COLO668 (cell line): ENCODE measurements around the gene VASH2.
"Not testable (repeated sequence)": the region's sequence is repeated elsewhere in the genome, so short reads cannot be mapped to it uniquely, and the experiment has no call there.

Experiments used
- DNase-seq: peaks from one replicate; lab custom pipeline; 2025; ENCODE audit not compliant: unreplicated experiment; lab: John Stamatoyannopoulos, UW

Gene VASH2

DNA sequence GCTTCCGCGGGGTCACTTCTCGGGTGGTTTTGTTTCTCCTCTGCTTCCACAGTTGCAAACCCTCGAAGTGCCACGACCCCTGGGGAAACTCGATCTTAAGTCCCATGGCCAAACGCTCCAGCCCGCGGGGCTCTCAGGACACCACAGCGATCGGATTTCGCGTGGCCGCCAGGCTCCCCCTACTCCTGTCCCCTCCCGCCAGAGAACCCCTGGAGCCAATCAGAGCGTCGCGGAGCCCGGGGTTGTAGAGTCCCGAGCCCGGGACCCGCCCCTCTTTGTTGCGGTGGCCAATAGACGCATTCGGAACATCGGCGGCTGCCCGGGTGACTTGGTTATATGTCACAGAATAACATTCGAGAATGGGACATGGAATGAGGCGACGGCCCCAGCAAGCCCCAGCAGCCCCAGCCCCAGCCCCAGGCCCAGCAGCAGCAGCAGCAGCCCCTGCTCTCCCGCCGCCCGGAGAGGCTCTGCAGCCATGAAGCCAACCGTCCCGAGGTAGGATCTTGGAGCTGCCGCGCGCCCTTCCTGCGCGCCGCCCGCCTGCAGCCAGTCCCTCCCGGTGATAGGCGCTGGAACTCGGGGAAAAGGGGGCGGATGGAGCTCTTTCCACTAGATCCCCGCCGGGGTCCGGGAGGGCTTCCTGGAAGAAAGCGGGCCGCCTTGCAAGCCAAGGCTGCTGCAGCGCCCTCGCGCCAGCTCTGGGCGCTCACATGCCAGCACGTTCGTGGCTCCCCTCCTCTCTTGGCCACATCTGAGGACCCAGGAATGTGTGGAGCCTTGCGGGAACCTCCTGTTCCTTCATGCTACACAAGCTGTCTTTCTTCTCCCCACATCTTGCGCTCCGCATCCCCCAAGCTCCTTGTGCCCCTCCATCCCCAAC, at the start of gene VASH2:
Gene VASH2, plus strand, starts transcription at position 299 of the 883 bp plus-strand sequence. CDS start 1,002 bp downstream, outside the sequence.
- peak; percentile 90 for DNase-seq

DNA sequence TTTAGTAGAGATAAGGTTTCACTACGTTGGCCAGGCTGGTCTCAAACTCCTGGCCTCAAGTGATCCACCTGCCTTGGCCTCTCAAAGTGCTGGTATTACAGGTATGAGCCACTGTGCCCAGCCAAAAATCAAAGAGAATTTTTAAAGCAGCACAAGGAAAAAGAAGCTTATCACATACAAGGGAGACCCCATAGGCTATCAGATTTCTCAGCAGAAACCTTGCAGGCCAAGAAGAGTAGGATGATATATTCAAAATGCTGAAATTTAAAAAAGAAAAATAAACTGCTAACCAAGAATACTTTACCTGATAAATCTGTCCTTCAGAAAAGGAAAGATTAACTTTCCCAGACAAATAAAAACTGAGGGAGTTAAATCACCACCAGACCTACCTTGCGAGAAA, 49.1 kb upstream of the VASH2 start:
- no peak for DNase-seq

DNA sequence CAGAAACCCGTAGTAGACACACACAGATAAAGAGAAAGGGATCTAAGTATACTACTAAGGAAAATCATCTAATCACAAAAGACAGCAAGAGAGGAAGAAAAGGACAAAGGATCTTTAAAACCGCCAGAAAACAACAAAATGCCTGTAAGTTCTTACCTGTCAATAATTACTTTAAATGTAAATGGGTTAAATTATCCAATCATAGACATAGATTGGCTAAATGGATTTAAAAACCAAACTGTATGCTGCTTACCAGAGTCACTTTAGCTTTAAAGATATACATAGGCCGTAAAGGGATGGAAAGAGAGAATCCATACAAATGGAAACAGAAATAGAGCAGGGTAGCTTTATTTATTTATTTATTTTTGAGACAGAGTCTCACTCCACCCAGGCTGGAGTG, 48.3 kb upstream of the VASH2 start:
- DNase-seq: no peak

DNA sequence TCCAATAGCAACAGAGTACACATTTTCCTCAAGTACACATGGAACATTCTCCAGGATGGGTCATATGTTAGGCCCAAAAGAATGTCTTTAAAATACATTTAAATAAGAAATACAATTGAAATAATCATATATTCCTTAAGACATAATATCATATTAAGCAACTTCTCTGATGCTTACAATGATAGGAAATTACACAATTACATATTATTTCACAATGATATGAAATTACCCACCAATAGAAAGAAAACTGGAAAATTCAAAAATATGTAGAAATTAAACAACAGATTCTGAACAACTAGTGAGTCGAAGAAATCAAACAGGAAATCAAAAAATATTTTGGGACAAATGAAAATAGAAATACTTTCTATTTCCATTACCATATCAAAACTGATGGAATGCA, 46.7 kb upstream of the VASH2 start:
- DNase-seq: no peak

DNA sequence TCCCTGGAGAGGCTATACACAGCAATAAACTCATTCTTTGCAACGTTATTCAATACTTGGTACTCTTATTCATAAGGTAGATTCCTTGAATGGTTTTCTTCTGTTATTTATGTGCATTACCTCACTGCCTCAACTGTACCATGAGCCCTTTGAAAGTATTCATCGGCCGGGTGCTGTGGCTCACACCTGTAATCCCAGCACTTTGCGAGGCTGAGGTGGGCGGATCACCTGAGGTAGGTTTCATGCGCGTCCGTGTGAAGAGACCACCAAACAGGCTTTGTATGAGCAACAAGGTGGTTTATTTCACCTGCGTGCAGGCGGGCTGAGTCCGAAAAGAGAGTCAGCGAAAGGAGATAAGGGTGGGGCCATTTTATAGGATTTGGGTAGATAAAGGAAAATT, 42.3 kb upstream of the VASH2 start:
- DNase-seq: not testable (repeated sequence)

DNA sequence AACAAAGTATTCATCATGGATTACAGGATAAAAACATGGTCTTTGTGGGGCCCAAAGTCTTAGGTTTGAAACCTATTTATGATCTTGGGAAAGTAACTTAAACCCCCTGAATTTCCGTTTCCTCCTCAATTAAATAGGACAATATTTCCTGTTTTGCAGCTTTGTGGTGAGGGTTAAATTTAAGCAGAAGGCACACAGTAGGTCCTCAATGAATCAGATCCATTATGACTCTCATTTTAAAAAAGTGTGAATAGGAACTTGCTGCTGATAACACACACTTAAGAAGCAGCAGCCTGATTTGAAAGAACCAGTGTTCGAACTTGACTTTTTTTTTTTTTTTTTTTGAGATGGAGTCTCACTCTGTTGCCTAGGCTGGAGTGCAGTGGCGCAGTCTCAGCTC, 41.4 kb upstream of the VASH2 start:
- no peak for DNase-seq

DNA sequence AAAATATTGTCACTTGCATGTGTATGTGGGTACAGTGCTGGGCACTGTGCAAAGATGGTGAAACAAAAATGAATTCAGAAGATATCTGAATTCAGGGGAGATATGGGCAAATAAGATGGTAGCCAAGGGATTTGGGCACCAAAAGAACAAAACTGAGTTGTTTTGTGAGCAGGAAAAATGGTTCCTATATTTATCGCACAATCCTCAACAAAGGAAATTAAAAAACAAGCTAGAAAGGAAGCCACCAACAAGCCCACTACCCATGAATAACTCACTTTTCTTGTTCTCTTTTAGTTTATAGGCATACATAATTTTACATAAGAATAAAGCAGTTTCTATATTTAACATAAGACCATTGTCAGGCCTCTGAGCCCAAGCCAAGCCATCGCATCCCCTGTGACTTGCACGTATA, 40.7 kb upstream of the VASH2 start:
- no peak for DNase-seq

DNA sequence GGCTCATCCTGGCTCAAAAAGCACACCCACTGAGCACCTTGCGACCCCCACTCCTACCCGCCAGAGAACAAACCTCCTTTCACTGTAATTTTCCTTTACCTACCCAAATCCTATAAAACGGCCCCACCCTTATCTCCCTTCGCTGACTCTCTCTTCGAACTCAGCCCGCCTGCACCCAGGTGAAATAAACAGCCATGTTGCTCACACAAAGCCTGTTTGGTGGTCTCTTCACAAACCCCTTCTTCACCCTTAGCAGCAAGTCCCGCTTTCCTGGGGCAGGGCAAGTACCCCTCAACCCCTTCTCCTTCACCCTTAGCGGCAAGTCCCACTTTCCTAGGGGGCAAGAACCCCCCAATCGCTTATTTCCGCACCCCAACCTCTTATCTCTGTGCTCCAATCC, 40.1 kb upstream of the VASH2 start:
- DNase-seq: not testable (repeated sequence)

DNA sequence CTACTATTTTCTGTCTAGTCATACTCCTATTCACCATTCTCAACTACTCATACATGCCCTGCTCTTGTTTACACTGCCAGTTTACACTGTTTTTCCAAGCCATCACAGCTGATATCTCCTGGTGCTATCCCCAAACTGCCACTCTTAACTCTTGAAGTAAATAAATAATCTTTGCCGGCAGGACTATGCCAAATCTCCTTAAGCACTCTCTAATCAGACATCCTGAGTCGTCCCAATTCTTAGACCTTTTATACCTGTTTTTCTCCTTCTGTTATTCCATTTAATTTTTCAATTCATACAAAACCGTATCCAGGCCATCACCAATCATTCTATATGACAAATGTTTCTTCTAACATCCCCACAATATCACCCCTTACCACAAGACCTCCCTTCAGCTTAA, 36.7 kb upstream of the VASH2 start:
- DNase-seq: not testable (repeated sequence)

DNA sequence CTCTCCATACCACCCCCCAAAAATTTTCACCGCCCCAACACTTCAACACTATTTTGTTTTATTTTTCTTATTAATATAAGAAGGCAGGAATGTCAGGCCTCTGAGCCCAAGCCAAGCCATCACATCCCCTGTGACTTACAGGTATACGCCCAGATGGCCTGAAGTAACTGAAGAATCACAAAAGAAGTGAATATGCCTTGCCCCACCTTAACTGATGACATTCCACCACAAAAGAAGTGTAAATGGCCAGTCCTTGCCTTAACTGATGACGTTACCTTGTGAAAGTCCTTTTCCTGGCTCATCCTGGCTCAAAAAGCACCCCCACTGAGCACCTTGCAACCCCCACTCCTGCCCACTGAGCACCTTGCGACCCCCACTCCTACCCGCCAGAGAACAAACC, 36.2 kb upstream of the VASH2 start:
- not testable (repeated sequence) for DNase-seq

DNA sequence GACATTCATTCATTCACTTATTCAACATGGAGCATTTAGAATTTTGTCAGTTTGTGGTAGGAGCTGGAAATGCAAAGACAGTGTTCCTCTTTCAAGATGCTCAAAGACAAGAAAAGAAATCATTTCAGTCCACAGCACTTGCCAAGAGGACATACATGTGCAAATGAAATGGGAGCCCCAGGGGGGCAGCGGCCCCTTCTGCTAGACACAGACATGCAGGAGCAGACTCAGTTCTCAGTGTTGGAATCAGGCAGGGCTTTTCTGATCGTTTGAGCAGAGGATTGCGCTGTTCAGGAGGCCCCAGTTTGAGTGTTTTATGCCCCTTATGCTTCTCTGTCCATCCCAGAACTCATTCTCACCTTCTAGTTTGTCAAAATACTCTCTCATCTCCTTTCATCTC, 35.6 kb upstream of the VASH2 start:
- no peak for DNase-seq

DNA sequence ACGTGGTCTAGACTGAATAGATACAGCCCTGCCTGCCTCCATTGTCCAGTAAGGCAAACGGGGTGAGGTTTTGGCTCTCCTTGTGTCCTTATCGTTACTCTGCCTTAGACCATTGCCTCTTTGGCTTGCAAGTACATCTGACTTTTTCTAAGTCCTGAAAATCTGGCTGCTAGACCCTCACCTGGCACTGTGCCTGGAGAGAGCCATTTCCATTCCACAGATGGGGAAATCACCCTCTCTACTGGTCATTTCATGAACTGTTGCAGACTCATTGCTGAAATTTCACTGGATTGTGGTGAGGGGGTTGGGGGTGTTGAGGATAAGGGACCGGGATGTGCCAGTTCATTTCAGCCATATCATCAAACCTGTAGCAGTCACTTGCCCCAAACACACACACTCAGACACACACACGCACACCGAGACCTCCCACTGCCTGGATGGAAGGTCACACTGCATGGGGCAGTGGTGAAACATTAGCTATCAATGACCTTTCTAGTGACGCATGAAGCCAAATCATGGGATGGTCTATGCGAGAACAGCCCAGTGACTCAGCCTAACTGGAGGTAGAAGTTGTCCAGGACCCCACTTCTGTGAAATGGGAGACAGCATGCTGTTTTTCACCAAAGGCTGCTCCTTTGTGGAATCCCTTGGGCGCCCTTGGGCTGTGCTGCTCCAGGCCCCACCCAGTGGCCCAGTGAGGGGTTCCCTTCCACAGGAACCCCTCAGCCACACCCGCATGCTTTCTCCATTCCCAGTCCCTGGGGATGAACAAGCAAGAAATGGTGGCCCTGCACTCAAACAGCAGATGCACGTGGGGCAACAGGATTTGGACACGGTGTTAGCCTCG, 34.9 kb upstream of the VASH2 start:
- no peak for DNase-seq

DNA sequence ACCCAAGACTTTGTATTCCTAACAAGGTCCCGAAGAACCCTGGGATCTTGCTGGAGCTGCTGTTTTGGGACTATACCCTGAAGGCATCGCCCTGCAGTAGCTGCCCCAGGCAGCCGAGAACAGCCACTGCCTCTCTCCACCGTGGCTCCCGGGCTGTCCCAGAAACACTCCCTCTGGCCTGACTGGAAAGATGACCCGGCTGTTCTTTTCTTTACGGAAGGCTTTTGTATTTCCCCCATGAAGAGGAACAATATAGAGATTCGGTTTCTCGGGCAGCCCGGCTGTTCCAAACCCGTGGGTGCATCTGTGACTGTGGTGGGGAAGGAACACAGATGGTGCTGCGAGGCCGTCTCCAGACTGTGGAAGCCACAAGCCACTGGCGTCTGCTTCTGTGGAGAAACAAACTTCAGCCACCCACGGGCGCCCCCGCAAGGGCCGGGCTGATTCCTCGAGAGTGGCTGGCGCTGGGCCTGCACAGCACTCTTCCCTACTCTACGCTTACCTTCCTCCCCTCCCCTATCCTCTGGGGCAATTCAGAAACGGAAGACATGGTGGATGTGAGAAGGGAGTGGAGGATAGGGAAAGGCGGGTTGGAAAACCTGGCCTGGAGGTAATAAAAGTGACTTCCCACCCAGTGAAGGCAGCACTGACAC, 33.7 kb upstream of the VASH2 start:
- DNase-seq: no peak

DNA sequence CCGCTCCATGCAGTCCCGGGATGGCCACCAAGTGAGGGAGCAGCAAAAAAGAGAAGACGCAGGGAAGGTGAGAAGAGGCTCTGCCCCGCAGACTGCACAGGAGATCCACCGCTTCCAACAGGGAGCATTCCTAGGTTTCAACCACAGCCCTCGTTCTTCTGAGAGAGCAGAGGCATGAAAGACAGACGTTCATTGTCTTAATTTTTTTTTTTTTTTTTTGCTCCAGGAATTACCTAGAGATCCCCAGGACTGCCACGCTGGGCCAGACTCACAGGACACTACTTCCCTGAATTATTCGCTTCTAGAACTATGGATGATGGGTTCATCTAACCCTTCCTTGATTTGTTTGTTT, 33.2 kb upstream of the VASH2 start:
- no peak for DNase-seq

DNA sequence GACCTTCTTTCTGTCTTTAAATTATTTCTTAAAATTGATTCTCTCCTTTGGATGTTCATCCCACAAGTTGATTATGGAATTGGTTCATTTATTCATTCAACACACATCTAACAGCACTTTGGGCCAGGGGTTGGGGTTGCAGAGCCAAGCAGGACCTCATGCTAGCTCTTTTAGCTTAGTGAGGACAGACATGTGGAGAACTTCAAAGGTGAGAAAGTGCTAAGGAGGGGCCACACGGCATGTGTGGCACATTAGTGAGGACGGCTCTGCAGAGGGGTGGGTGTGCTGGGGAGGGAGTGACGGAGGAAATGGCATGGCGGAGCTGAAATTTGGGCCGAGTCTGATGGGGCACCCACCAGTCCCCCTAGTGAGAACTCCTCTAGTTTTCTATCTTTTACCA, 32.5 kb upstream of the VASH2 start:
- DNase-seq: no peak

DNA sequence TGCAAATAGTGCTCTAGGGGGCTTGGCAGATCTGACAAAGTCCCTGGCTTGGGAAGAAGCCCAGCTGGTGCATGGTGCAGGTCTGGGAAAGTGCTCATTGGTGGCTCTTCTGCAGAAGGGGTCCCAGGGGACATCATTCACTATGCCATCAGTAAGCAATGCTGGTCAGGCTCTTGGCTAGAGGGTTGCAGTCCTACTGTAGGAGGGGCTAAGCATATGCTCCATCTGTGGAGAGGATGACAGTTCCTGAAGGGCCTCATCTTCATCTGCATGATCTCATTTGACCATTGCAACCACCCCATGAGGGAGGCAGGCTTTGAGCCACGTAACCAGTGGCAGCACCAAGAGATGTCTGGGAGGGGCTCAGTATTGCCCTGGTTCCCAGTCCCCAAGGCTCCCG, 31.5 kb upstream of the VASH2 start:
- no peak for DNase-seq

DNA sequence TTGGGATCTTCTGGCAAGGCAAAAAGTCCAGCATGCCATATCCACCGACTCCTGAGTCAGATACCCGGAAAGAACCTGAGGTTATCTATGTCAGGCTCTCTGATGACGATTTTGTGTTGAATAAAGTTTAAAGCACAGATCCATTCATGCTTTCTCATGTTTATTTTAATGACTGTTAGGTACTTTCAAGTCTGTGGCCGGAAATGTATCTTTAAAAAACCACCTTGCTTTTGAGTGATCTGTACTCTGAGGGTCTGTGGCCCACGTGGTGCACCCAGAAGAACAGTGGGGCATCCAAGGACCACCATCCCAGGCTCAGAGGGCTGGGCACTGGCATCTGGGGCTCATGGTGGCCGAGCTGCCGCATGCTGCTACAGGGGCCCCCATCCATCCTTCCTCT, 30.1 kb upstream of the VASH2 start:
- no peak for DNase-seq

DNA sequence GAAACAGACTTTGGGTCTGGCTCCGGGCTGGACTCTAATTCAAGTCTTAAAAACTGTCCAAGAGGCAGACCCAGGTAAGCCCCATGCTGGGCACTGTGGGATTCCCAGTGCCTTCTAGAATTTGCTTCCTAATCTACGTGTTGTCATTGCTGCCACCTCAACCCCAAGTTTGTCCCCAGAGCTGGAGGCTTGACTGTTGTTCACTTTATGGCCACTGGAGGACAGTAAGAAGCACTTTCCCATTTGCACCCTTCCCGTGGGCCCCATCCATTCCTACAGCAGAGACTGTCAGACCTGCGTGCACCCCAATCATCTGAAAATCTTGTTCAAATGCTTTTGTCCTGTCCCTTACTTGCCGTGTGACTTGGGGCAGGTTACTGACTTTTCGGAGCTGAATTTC, 29.4 kb upstream of the VASH2 start:
- no peak for DNase-seq

DNA sequence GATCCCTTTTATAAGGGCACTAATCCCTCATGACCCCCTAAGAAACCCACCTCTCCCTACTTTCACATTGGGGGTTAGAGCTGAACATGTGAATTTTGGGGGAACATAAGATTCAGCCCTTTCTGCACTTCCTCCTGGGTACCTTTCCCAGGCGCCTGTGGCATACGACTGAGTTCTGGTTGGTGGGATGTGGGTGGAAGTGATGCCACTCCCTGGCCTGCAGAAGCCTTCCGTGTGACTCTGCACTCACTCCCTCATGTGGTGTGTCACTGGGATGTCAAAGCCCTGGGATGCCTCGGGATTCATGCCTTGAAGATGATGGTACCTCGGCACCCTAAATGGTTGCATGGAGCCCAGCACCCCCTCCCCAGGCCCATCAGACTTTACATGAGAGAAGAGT, 28.3 kb upstream of the VASH2 start:
- no peak for DNase-seq

DNA sequence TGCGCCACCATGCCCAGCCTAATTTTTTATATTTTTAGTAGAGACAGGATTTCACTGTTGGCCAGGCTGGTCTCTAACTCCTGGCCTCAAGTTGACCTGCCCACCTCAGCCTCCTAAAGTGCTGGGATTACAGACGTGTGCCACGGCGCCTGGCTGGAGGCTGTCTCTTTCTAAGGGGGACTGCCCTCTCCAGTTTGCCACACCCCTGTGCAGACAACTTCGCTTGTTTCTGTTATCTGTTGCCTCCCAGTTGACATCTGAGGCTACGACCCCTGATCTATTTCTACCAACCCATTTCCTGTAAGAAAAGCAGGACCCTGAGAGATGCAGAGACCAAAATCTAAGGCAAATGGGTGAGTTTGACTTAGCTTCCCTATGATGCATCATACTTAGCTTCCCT, 24.0 kb upstream of the VASH2 start:
- DNase-seq: no peak
